HG03457 (cell line): ENCODE data around the gene STX7.
A peak's percentile ranks its signal among the peaks of the same experiment; 100 is the strongest.
"Not testable (repeated sequence)": the region's sequence is repeated elsewhere in the genome, so short reads cannot be mapped to it uniquely, and the experiment has no call there.

Experiments
- ATAC-seq: cut with Tn5 transposase; IDR thresholded peaks from one replicate; pipeline ENCODE4 v1.9.1; 2021; ENCODE audit warnings: moderate number of reproducible peaks; ENCODE audit not compliant: unreplicated experiment

The STX7 gene, protein sequence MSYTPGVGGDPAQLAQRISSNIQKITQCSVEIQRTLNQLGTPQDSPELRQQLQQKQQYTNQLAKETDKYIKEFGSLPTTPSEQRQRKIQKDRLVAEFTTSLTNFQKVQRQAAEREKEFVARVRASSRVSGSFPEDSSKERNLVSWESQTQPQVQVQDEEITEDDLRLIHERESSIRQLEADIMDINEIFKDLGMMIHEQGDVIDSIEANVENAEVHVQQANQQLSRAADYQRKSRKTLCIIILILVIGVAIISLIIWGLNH

DNA sequence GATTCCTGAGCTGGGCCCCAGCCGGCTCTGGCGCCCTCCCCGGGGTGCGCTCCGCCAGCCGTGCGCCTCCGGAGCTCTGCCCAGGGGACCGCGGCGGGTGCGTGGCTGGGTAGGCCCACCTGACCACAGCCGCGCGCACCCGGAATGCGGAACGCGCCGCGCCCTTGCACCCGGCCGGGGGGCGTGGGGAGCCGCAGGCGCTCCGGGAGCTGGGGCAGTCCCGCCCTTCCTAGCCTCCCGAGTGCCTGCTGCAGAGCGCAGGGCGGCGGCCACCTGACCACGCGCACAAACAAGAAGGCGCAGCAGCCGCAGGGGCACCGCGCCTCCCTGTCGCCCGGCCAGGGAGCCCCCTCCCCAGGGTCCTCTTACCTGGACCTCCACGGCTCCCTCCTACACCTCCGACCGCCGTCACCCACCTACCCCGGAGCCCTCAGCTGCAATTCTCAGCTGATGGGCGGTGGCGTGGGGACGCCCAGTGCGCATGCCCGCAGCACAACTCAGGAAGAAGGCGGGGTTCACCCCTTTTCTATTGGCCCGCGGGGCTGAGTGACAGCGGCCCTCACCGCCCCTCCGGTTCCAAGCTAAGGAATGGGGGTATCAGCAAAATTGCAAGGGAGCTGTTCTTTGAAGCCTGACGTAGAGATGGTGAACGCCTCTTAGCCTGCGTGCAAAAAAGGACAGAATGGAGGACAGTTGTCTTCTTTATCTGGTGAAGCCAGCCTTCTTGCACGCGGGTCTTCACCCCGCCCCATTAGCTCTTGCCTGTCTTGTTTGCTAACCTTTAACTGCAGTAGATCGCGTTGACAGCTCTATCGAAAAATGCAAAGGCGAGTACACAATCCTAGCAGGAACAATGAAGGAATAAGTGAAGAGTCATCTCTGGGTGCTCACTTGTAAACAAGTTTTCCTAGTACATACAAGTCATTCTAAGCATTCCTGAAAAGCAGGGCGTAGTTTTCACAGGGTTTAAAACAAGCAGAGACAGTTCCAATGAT, at the start of gene STX7:
Gene STX7 (minus strand): TSS at position 479 of the 995 bp plus-strand sequence. CDS start 9,586 bp downstream, outside the sequence.
- peak; percentile 87 for ATAC-seq

DNA sequence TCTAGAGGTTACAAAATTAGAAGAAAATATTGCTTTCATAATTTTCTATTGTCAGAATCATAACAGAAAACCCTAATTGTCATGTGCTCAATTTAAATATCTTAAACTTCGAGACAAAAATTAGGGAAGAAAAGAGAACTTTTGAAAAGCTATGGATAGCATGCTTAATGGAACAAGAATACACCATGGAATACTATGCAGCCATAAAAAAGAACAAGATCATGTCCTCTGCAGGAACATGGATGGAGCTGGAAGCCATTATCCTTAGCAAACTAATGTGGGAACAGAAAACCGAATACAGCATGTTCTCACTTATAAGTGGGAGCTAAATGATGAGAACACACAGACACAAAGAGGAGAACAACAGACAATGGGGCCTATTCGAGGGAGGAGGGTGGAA, 47.2 kb upstream of the STX7 start:
- ATAC-seq = not testable (repeated sequence)

DNA sequence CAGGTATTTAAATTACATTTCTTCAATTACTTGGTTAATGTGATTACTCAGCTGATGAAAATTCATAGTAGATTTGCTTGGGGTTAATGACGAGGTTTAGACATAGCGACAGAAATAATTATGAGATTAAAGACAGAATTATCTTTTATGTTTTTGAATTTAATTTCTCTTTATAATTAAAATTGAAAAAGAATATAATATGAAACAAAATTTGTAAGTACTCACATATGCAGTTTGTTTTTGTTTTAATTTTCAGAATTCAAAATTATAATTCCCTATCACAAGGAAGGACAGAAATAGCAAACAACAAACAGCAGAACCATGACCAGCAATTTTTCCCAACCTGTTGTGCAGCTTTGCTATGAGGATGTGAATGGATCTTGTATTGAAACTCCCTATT, 39.5 kb upstream of the STX7 start, which contains the start of gene TAAR8:
Gene TAAR8 (plus strand): TSS at position 301 of the 400 bp plus-strand sequence. CDS start 21 bp downstream, at position 322.
- ATAC-seq = no peak

DNA sequence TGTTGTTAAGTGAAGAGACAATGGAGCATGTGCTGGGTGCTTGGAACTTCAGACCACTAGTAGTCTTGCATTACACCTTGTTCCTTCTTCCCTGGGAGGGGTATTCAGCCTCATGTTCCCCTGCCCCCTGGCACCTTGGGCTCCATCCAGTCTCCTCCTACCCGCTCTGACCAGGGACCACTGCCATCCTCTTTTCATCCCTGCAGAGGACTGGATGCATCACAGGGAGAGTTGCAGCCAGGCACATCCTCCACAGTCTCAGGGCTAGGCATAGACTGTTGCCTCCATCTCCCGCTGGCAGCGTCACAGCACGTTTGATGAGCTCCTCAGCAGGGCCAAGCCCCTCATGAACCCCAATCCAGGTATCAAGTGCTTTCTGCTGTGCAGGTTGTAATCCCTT, 38.3 kb upstream of the STX7 start:
- ATAC-seq = no peak

DNA sequence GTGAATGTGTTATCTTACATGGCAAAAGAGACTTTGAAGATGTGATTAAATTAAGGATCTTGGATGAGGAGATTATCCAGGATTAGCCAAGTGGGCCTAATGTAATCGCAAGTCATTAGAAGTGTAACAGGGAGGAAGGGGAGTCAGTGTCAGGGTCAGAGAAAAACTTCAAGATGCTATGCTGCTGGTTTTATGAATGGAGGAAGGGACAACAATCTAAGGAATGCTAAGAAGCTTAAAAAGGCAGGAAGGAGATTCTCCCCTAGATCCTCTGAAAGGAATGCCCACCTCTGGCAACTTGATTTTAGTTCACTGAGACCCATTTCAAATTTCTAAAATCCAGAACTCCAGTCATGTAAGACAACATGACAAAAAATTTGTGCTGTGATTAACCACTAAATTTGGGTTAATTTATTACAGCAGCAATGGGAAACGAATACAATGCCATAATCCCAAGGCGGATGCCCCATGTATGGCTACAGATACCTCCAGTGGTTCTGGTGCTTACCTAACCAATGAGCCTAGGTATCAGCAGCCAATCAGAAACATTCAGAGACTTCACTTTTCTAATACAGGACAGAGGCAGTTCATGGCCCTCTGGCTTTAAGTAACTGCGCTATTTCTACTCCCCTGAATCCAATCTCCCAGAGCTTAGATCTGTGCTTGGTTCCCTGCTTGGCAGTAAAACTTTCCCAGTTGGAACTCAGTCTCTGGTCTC, 36.0 kb upstream of the STX7 start:
- no peak for ATAC-seq

DNA sequence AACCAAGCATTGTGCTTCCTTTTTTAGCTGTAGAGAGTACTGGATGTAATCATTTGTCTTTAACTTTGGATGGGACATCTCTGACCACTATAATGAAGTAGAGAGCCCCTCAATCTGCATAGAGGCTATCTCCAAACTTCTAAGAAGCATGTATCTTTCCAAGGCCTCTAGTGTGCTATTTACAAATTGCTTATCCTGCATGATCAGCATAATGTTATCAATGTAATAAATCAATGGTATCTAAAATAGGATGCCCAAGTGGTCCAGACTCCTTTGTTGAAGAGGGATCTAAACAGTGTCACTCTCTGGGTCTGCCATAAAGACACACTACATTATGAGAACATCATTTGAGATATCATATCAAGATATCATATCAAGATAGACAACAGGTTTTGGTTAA, 31.9 kb upstream of the STX7 start:
- ATAC-seq = no peak

DNA sequence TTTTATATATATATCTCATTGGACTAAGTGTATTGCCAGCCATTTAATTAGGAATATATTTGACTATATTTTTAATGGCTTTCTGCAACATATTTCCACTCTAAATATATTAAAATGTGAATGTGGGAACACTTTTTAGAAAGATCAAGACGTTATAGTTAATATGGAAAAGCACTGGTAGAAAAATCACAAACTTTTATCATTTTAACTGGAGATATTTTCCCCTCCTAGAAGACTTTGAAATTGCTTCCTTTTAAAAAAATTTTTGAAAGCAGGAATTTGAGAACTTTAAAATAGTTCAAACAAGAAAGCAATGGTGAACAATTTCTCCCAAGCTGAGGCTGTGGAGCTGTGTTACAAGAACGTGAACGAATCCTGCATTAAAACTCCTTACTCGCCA, 25.1 kb upstream of the STX7 start, which contains the start of gene TAAR9:
Gene TAAR9 (plus strand): TSS at position 301 of the 400 bp plus-strand sequence. CDS start 13 bp downstream, at position 314.
- ATAC-seq = no peak

DNA sequence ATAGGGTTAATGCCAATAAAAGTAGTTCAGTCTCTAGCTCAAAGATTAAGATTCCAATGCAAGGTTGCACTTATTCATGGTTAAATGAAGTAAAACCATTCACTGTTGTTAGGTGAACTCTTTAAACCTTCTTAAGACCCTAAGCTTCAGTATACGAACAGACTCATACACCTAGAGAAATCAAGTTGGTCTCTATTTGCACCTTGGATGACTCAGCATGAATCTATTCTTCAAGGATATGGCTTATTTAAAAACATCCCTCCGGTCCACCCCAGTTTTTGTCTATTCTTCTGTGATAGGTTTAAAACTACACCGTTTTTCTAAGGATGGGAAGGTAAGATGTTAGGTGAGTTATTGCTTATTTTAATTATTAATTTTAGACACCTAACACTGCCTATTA, 24.2 kb upstream of the STX7 start:
- ATAC-seq = no peak

DNA sequence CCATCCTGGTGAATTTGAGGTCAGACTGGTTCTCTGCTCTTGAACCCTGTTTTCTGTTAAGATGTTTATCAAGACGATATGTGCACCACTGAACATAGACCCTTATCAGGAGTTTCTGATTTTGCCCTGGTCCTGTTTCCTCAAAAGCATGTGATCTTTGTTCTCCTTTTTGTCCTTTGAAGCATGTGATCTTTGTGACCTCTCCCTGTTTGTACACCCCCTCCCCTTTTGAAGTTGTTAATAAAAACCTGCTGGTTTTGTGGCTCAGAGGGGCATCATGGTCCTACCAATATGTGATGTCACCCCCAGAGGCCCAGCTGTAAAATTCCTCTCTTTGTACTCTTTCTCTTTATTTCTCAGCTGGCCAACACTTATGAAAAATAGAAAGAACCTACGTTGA, 21.6 kb upstream of the STX7 start:
- ATAC-seq = not testable (repeated sequence)

DNA sequence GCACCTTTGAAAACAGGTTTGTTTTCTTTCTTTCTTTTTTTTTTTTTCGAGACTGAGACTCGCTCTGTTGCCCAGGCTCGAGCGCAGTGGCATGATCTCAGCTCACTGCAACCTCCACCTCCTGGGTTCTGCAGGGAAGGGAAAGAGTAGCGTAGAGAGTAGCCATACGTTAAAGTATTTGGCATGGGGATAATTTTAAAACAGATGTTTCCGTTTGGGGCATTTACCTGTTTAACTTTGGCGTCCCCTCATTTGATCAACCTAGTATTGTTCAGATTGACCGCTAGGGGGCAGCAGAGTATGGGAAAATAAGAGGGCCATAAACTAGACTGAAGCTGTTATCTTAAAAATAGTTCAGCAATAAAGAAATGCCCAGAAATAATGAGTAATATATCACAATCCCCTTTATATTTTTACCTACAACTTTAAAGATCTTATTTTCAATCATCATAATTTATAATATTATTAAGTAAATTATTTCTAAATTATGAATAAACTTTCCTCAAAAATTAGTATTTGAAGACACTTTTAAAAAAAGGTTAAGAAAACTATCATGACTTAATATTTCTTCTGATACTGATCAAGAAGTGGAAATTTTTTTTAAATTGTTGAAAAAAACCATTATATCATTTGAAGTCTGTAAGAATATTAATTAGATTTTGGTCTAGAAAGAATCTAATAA, 17.5 kb upstream of the STX7 start:
- peak; percentile 79 for ATAC-seq

DNA sequence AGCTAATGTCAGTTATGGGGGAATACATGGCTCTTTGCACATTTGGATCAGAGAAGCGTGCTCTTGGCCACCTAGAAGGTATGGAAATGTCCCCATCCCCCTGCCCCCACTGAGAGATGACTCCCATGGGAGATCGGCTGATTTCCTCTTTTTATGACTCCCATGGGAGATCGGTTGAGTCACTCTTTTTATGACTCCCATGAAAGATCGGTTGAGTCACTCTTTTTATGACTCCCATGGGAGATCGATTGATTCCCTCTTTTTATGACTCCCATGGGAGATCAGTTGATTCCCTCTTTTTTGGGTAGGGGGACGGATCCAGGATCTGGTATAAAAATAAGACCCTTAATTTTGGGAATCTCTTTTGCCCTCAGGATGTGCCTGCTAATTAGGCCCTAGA, 14.9 kb upstream of the STX7 start:
- no peak for ATAC-seq

DNA sequence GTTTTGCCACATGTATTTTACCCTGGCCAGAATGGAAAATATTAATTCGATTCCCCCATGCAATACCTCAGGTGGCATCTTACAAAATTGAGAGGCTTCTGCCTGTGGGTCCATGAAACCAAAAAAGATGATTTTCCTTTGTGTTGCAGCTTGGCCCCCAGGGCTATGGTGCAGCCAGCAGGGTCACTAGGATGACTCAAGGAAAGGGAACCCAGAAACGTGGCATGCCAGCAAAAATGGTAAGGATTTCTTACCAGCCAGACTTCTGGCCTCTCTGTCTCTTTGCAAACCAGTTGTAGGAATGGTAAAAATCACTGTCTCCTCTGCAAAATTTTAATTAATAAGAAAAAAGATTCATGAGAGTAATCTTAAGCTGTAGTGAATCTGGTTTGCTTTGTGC, 13.5 kb upstream of the STX7 start:
- no peak for ATAC-seq

DNA sequence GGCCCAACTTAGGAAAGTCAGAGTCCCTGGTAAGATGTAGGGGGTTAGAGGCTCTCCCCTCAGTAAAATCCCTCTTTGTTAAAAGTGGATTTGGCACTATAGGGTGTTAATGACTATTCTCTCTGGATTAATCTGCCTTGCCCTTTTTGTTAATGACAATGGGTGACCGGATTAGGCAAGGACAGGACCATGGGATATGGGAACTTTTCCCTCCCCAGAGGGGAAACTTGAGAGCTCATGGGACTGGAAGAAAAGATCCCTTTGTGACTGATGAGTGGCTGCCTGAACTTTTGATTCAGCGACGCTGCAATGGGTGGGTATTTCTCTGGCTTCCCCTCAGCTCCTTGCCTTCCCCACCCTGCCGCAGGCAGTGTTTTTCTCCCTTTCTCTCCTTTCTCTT, 12.9 kb upstream of the STX7 start:
- ATAC-seq = no peak

DNA sequence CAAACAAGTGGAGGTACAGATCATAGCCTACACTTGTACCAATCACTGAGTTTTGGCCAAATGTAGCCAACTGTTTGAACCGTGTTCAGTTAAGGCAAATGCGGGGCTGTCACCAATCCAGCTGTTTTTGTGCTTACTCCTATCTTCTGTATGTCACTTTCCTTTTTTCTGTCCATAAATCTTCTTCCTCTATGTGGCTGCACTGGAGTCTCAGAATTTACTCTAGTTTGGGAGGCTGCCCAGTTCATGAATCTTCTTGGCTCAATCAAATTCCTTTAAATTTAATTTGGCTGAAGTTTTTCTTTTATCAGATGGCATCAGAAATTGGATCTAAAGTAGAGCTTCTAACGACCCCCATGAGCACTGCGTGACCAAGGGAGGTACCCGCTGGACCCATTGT, 11.7 kb upstream of the STX7 start:
- no peak for ATAC-seq

DNA sequence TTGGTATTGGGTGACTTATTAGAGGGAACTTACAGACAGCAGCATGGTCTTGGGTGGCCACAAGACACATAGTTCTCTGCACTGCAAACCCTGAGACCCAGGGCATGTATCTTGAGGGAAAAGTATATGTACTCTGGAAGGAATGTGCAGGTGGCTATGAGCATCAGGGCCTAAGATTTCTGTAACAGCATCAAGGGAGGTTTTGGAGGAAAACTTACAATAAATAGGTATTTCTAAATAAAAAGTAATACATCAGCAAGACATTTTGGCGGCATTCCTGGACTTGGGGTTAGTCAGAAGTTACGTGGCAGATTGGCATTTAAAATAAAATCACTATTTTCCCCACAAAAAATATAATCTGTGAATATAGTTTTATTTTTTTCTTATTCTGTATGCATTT, 8.0 kb upstream of the STX7 start:
- ATAC-seq = no peak

DNA sequence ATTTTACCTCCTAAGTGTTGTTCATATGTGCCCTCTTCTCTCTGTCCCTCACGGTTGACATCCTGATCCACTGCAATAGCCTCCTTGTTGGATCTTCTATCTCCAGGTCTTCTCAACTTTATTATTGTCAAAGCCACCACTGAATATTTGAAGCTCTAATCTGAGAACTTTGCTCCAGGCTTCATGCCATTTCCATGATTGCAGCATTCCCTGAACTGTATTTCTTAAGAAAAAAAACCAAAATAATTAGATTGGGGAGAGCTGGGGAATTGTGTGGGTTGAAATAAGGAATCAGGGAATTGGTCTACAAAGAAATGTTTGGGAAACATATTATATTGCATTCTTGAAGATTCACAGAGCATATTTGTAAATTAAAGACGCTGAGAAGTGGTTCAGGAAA, 2.5 kb upstream of the STX7 start:
- no peak for ATAC-seq

DNA sequence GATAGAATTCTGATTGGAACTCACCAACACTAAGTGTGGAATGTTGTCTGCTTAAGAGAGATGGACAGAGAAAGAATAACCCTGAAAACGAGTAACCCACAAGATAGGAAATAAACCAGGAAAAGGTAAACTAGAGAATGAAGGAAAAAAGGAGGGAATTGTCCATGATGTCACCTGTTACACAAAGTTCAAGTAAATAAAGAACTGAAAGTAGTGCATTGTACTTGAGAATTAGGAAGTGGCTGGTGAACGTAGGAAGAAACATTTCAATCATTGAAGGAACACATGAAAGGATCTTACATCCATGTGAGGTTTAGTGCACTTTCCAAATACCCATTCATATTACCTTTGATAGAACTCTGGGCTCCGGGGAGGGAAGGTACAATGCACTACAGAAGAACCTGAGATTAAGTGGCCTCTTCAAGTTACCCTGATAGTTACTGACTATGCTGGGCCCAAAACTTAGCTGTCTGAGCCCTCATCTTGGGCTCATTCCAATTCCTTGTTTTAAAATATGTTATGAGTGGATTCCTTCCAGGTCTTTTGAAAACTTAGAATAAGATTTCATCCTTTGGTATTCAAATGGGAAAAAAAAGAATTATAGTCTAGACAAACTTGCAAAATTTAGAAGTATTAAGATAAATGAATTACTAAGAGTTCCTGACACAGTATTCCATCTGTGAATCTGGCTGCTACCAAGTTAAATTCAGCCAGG, 1.1 kb upstream of the STX7 start:
- no peak for ATAC-seq

DNA sequence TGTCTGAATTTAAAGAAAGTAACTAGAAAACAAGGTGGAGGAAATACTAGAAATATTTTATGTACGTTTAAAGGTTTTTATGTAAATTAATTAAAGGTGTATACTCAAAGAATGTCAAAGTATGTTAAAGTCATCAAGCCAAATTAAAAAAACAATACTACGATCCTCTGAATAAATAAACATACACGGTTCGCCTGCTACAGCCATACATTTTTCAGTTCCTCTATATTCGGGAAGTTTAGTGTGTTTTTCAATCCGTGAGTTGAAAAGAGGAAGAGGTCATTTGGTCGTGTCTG, 626 bp downstream of the STX7 start:
- no peak for ATAC-seq

DNA sequence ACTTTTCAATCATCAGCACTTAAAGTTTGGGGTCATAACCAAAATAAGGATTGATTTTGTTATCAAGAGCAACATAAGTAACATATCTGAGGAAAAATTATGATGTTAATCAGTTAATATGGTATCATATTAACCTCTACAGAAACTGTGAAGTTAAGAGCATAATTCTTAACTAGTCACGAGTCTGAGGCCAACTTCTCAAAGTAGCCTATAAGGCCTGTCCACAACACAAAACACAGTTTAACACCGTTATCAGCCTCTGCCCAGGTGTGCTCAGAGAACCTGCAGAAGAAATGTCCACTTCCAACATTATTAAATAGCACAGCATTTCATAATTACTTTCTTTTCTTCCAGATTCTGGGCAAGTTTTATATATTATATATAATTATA, 1.1 kb downstream of the STX7 start:
- no peak for ATAC-seq

DNA sequence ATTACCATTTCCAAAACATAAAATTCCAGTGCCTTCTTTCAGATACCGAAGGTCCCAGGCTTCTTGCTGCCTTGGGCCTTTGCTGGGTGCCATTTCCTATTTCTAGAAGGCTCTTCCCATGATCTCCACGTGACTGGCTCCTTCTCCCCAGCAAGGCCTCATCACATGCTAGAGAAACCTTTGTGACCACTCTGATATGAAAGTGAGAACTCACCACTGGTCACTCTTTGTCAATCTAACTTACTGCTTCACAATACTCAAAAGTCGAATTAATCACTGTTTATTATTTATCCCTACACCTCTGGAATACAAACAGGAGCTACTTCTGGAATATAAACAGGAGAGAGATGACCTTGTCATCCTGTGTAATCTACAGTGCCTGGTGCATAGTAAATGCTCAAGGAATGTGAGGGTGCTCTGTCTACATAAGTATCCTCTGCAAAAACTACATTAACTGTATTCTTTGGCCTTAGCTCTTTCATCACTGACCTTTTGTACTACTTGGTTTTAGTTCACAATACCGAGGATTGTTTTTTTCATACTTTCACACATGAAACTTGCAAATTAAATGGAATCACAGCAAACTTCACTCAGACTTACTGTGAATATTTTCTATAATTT, 1.6 kb downstream of the STX7 start:
- no peak for ATAC-seq
